NT2/D1 (cell line): ENCODE results near the gene INS.

Experiments used
- DNase-seq: peaks from one replicate; pipeline ENCODE4 v3.0.0-alpha.2; 2011; ENCODE audit warnings: low read depth, low spot score
- H3K27me3 ChIP-seq: 2 replicates; pipeline ENCODE4 v1.6.0; 2011; ENCODE audit warnings: mild to moderate bottlenecking; ENCODE audit not compliant: insufficient read length, insufficient read depth
- H3K36me3 ChIP-seq: 2 replicates; pipeline ENCODE4 v1.6.1; 2011; ENCODE audit warnings: mild to moderate bottlenecking, low read length, mixed read lengths; ENCODE audit not compliant: insufficient read depth, insufficient read length
- H3K4me1 ChIP-seq: 2 replicates; pipeline ENCODE4 v1.5.1; 2011; ENCODE audit not compliant: insufficient read depth, insufficient read length
- H3K4me3 ChIP-seq: 2 replicates; pipeline ENCODE4 v1.5.1; 2011; ENCODE audit warnings: low read depth; ENCODE audit not compliant: insufficient read length
- H3K9ac ChIP-seq: 2 replicates; pipeline ENCODE4 v1.6.0; 2011; ENCODE audit warnings: low read depth; ENCODE audit not compliant: insufficient read length
- H3K9me3 ChIP-seq: 2 replicates; pipeline ENCODE4 v1.5.1; 2011; ENCODE audit warnings: mild to moderate bottlenecking, low read length; ENCODE audit not compliant: insufficient read depth
- SUZ12 ChIP-seq: IDR thresholded peaks from 2 replicates; pipeline ENCODE4 v1.6.1; 2011; ENCODE audit not compliant: insufficient read length, insufficient read depth; ENCODE audit errors: extremely low read depth
- YY1 ChIP-seq: IDR thresholded peaks from 2 replicates; pipeline ENCODE4 v1.6.1; 2011; ENCODE audit not compliant: insufficient read length, insufficient read depth
- ZNF274 ChIP-seq: IDR thresholded peaks from 2 replicates; pipeline ENCODE4 v1.6.1; 2011; ENCODE audit warnings: mild to moderate bottlenecking, low read depth, low read length

The INS gene

DNA sequence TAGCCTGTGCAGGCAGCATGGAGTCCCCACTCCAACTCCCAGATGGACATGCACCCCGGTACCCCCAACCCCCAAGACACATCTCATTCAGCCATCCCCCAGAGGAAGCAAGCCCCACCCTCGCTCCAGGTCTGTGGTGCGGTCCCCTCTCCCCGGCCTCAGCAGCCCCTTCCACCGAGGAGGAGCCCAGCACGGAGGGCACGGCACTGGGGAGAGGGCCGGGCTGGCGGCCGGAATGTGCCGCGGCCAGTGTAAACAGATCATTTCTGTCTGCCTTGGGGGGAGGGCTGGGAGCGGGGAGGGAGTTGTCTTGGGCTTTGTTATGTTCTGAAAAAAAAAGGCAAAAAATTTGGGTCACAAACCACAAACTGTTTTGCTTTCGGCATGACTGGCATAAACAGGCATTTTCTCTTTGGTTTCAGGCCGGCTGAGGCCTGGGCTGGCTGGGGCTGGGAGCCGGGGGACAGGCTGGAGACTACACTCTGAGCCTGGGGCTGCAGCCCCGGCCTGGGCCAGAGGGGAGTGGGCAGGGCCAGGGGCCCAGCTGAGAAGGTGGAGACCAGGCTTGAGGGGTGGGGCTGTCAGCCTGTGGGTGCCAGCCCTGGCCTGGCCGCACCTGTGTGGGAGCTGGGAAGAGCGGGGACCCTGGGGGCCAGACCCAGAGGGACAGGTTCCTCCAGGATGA lies 38.6 kb downstream of the INS start:
- no peak for DNase-seq
- Histone ChIP-seq H3K9me3 (peaks cover 8% of the 10 kb centered on the region), H3K4me3 (peak overlapping the region; percentile 10), H3K36me3 (no peaks in the 10 kb centered on the region), H3K27me3 (peaks cover 9% of the 10 kb centered on the region), H3K4me1 (peaks cover 19% of the 10 kb centered on the region), H3K9ac (peak overlapping the region; percentile 63)
- TF ChIP-seq YY1 (no peak), ZNF274 (no peak), SUZ12 (no peak)

DNA sequence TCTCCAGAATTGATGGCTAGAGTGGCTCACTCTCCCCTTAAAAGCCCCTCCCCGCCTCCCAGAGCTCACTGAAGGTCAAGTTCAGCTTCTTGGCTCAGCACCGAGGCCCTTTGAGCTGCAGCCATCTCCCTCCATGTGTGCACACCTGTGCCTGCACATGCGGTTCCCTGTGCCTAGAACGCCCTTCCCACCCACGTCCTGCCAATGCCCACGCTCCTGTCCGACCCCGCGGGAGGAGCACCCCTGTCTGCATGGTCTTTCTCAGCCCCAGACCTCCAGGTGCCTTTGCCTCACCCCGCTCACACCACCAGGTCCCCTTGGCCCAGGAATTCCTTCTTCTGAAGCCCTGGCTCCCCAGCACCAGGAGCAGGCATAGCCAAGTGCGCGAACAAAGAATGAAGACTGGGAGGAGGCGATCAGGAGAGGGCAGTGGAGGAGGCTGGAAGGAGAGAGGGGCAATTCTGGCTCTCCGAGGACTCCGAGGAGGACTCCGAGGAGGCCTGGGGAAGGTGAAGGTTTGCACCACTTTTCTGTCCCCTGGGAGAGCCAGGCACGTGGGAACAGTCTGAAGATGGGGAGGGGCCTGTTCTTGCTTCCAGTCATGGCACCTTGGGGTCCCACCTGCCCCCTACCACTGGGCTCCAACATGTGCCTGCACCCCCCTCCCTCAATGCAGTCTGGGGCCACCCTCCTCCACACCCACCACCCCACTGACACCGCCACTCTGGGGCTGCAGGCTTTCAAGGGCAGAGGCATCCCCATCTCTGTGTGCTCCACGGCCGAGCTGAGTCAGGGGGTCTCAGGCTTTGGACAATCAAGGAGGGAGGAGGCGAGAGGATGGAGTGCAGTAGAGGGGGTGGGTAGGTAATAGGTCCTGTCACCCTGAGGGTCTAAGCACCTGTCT lies 39.5 kb downstream of the INS start:
- DNase-seq = no peak
- Histone ChIP-seq H3K36me3 (no peaks in the 10 kb centered on the region), H3K27me3 (peaks cover 9% of the 10 kb centered on the region), H3K9me3 (peaks cover 17% of the 10 kb centered on the region), H3K9ac (peak overlapping the region; percentile 56), H3K4me3 (no peak overlapping the region), H3K4me1 (peaks cover 19% of the 10 kb centered on the region)
- no peak for TF ChIP-seq ZNF274
- no peak for TF ChIP-seq YY1
- no peak for TF ChIP-seq SUZ12

DNA sequence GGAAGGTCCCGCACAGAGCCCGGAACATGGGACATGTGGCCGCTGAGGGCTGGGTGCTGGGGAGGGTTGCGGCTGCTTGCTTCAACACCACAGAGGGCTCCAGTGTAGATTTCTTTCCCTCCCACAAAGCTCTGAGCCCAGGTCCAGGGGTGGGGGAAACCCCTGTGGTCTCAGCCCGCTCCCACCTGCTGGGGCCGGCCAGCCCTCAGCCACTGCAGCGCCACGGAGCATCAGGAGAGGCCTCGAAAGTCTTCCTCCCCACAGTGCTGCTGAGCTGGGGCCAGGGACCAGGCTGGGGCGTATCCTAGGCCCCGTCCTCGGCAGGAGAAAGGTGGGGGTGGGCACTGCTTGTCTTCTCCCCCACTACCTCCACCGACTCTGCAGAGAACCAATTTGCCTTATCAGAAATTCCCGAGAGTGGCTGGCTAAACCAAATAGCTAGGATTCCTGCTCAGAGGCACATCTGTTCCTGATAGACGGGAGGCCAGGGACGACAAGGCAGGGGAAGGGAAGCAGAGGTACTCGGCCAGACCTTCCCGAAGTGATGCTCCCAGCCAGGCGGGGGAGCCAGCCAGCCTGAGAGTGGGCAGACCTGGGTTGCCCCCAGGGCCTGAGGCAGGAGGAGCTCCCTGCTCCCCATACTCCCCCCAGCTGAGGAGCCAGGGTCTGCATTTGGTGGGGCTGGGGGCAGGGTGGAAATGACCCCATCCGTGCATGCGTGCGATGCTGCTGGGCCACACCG lies 40.5 kb downstream of the INS start:
- Histone ChIP-seq H3K36me3 (no peaks in the 10 kb centered on the region), H3K9me3 (peaks cover 26% of the 10 kb centered on the region), H3K27me3 (peaks cover 9% of the 10 kb centered on the region), H3K4me3 (no peak overlapping the region), H3K9ac (peak overlapping the region; percentile 4), H3K4me1 (peaks cover 19% of the 10 kb centered on the region)
- no peak for TF ChIP-seq SUZ12
- no peak for DNase-seq

DNA sequence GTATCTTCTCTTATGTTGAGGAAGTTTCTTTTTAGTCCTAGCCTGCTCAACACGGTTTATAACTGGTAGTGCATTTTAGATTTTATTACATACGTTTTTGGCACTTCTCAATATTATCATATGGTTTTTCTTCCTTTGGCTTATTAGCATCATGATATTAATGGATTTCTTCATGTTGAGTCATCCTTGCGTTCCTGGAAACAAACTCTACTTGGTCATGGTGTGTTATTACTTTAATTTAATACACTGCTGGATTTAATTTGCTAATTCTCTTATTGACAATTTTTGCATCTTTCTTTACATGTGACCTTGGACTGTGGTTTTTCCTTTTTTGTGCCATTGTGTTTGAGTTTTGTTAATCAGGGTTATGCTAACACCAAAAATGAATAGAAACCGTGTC lies 42.3 kb downstream of the INS start:
- DNase-seq = no peak
- H3K27me3 ChIP-seq = peaks cover 5% of the 10 kb centered on the region
- no peak overlapping the region for H3K4me3 ChIP-seq
- peaks cover 25% of the 10 kb centered on the region for H3K4me1 ChIP-seq
- TF ChIP-seq YY1 = no peak
- TF ChIP-seq SUZ12 = no peak
- no peak for TF ChIP-seq ZNF274
- no peak overlapping the region for H3K9ac ChIP-seq
- H3K36me3 ChIP-seq = no peaks in the 10 kb centered on the region
- peaks cover 32% of the 10 kb centered on the region for H3K9me3 ChIP-seq

DNA sequence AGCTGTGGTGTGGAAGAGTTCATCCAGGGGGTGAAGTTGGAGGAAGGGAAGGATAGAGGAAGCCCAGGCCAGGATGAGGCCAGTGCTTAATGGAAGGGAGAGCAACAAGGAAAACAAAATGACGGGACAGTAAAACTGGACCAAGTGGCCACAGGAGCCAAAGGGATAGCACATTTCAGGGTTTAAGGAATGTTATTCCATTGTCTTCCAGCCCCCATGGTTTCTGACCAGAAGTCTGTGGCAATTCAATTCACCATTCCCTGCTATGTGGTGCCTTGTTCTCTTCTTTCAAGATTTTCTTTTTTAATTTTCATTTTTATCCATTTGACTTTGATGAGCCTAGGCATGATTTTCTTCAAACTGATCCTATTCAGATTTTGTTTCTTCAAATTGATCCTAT lies 44.3 kb downstream of the INS start:
- Histone ChIP-seq H3K27me3 (peaks cover 5% of the 10 kb centered on the region), H3K36me3 (no peaks in the 10 kb centered on the region), H3K4me3 (no peak overlapping the region), H3K9ac (no peak overlapping the region), H3K9me3 (peaks cover 32% of the 10 kb centered on the region), H3K4me1 (peaks cover 18% of the 10 kb centered on the region)
- TF ChIP-seq YY1 = no peak
- TF ChIP-seq ZNF274 = no peak
- TF ChIP-seq SUZ12 = no peak
- DNase-seq = no peak

DNA sequence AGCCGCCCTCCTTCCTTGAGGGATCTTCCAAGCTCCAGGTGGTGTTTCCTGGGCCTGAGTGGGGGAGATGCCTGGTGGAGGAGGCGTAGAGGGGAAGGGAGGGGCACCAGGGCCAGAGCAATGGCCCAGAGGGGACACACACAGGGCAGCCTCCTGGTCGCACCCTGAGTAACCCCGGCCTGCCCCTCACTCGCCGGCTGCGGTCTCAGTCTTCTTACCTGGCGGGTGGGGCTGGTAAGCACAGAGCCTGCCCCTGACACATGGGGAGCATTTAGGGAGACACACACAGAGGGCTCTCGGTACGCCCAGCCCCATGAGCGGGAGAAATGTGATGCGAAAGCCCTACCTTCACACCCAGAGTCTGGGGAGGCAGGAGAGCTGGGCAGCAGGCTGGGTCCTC lies 45.7 kb downstream of the INS start:
- Histone ChIP-seq H3K4me3 (no peak overlapping the region), H3K27me3 (peaks cover 5% of the 10 kb centered on the region), H3K9me3 (peaks cover 32% of the 10 kb centered on the region), H3K9ac (no peak overlapping the region), H3K36me3 (no peaks in the 10 kb centered on the region), H3K4me1 (peaks cover 17% of the 10 kb centered on the region)
- TF ChIP-seq SUZ12 = no peak
- TF ChIP-seq YY1 = no peak
- TF ChIP-seq ZNF274 = no peak
- no peak for DNase-seq
